IPS DF 6.9 (cell line): ENCODE measurements around the gene NACA.
"Not testable (repeated sequence)": the region's sequence is repeated elsewhere in the genome, so short reads cannot be mapped to it uniquely, and the experiment has no call there.

ENCODE experiments used
- DNase-seq: peaks from one replicate; pipeline ENCODE4 v3.0.0-alpha.2; 2013; ENCODE audit warnings: low read depth, low spot score
- H3K27ac ChIP-seq: one replicate; pipeline ENCODE4 v1.5.1; 2013; ENCODE audit warnings: low read length, control low read depth
- H3K27me3 ChIP-seq: 2 replicates; pipeline ENCODE4 v1.6.1; 2013; ENCODE audit warnings: mild to moderate bottlenecking, low read length; ENCODE audit not compliant: control insufficient read depth, insufficient read depth
- H3K36me3 ChIP-seq: 2 replicates; pipeline ENCODE4 v1.6.1; 2013; ENCODE audit warnings: low read length; ENCODE audit not compliant: control insufficient read depth, insufficient read depth
- H3K4me1 ChIP-seq: 2 replicates; pipeline ENCODE4 v1.6.1; 2013; ENCODE audit warnings: low read length; ENCODE audit not compliant: control insufficient read depth, insufficient read depth
- H3K4me3 ChIP-seq: 2 replicates; pipeline ENCODE4 v1.5.1; 2013; ENCODE audit warnings: mild to moderate bottlenecking, low read length
- H3K9me3 ChIP-seq: 2 replicates; pipeline ENCODE4 v1.6.1; 2013; ENCODE audit warnings: low read length, inconsistent platforms; ENCODE audit not compliant: control insufficient read depth, insufficient read depth
- WGBS: extraction: QIAGEN DNeasy Blood & Tissue Kit; methylation state at CpG from one replicate; pipeline ENCODE4 v1.1.7; 2013; ENCODE audit warnings: mixed read lengths, missing lambda C conversion rate; ENCODE audit not compliant: insufficient read length, insufficient coverage; 5-methylcytosine and 5-hydroxymethylcytosine counted together

The NACA gene

DNA sequence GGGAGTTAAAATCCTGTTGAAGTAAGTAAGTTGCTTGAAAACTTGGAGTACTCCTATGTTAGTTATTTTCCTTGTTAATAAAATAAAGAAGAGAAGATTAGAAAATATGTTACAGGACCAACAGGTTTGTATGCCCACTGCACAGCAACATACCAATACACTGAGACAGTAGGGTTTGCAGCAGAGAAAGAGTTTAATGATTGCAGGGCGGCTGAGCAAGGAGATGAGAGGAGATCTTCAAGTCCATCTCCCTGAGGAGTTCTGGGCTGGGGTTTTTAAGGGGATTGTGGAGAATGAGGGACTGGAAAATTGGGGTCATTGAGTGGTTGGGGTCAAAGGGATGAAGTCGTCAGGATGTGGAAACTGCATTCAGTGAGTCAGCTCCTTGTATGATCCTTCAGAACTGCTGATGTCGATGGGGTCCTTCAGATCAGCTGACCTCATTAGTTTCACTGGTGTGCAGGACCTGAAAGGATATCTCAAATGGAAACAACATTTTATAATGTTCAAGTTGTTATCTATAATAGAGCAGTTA lies 33.7 kb upstream of the NACA start:
- Histone ChIP-seq H3K27ac (no peak overlapping the region), H3K4me1 (no peaks in the 10 kb centered on the region), H3K36me3 (no peaks in the 10 kb centered on the region), H3K9me3 (no peaks in the 10 kb centered on the region), H3K27me3 (no peaks in the 10 kb centered on the region), H3K4me3 (no peak overlapping the region)
- no peak for DNase-seq
- WGBS = no CpG with 5 or more reads among the region's 3 CpGs

DNA sequence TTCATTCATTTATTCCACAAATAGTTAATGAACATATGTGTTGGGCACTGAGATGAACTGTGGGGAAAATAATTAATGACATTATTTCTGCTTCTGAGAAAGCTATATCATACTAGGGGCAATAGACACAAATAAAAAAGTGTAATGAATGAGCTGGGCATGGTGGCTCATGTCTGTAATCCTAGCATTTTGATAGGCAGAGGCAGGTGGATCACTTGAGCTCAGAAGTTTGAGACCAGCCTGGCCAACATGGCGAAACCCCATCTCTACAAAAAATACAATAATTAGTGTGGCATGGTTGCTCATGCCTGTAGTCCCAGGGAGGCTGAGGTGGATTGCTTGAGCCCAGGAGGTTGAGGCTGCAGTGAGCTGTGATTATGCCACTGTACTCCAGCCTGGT lies 32.9 kb upstream of the NACA start:
- H3K27me3 ChIP-seq, H3K27ac ChIP-seq, H3K4me3 ChIP-seq, H3K4me1 ChIP-seq, H3K9me3 ChIP-seq, H3K36me3 ChIP-seq, DNase-seq: not testable (repeated sequence)
- WGBS = no CpG with 5 or more reads among the region's 1 CpG

DNA sequence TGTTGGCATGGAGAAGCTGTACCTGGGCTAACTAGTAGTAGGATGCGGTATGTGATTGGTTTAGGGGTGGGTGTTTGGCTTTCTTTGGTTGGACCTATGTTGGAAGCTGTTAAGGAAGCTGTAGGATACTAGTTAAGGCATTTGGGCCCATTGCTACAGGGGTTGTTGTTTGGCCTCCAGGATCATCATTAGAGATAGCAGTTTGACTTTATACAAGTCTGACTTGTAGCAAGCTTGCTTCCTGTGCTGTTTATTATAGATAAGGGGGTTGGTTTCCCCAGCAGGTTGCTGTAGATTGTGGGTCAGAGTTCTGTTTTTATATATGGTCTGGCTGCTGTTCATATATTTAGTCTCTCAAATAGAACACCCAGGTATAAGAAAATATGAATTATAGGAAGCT lies 28.5 kb upstream of the NACA start:
- no peaks in the 10 kb centered on the region for H3K4me1 ChIP-seq
- no peaks in the 10 kb centered on the region for H3K27me3 ChIP-seq
- no CpG with 5 or more reads among the region's 1 CpG for WGBS
- H3K9me3 ChIP-seq = no peaks in the 10 kb centered on the region
- no peak overlapping the region for H3K27ac ChIP-seq
- no peak overlapping the region for H3K4me3 ChIP-seq
- no peak for DNase-seq
- H3K36me3 ChIP-seq = no peaks in the 10 kb centered on the region; the same call in 1 of the 2 replicates

DNA sequence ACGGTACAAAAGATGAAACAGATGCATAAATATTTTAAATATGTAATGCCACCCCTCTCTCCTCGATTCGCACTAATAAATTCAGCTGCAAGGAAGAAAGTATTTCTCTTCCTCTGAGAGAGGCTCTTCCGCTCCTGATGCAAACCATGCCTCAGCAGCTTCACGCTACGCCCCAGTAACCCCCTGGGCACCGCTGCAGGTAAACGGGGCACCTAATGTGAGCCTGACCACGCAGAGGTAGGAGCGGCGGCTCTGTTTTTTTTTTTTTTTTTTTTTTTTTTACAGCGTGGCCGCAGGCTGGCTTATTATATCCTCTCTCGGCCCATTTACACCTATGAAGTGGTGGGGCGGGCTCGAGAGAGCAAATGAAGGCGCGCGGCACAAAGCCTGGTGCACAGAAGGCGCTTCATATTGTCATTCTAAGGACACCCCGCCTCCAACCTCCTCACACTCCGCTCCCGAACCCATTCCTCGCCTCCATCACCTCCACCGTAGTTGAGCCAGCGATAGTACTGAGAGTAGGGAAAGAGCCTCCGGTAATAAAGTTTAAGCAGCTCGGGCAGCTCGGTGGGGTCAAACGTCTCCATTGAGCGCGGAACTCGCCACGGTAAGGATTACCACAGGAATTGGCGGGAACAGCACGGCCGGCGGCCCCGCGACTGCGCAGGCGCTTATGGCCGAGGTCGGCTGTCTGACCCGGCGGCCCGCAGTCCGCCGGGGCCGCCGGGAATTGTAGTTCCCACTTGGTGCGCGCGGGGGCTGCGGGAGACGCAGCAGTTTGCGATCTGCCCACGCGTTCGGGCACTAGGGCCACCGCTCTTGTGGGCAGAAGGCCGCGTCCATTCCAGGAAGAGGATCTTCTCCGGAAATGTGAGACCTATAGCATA lies 26.9 kb upstream of the NACA start, which contains the start of gene PRIM1:
Gene PRIM1 (minus strand): TSS at position 612 of the 887 bp plus-strand sequence. CDS start 25 bp downstream, at position 587.
- Histone ChIP-seq H3K9me3 (no peaks in the 10 kb centered on the region), H3K27me3 (no peaks in the 10 kb centered on the region), H3K36me3 (peaks cover 2% of the 10 kb centered on the region; the same call in 1 of the 2 replicates), H3K4me1 (no peaks in the 10 kb centered on the region), H3K27ac (no peak within 1 kb of the TSS), H3K4me3 (peak within 1 kb of the TSS; percentile 90; the same call in 1 of the 2 replicates)
- no CpG with 5 or more reads among the region's 64 CpGs for WGBS
- DNase-seq = peak; percentile 55

DNA sequence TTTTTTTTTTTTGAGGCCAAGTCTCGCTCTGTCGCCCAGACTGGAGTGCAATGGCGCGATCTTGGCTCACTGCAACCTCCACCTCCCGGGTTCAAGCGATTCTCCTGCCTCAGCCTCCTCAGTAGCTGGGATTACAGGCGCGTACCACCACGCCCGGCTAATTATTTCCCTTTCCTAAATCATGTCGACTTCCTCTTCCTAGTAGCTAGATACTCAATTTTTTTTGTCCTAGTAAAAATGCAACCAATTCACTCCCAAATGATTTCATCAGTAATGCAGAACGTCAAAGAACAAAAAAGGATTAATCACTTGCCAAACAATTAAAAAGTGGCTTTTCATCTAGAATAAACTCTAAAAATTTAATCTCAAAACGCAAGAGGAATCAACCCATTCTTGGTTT lies 25.5 kb upstream of the NACA start:
- not testable (repeated sequence) for H3K27ac ChIP-seq, H3K4me3 ChIP-seq, DNase-seq, H3K4me1 ChIP-seq, H3K9me3 ChIP-seq, H3K27me3 ChIP-seq, H3K36me3 ChIP-seq
- WGBS = 100% methylated on average over 1 of the region's 13 CpGs

GRCh38 chr12:56749853-56750252 lies 24.8 kb upstream of the NACA start:
- DNase-seq = no peak
- H3K27me3 ChIP-seq = no peaks in the 10 kb centered on the region
- H3K9me3 ChIP-seq = no peaks in the 10 kb centered on the region
- no peak overlapping the region for H3K4me3 ChIP-seq
- no peaks in the 10 kb centered on the region for H3K4me1 ChIP-seq
- H3K36me3 ChIP-seq = peaks cover 9% of the 10 kb centered on the region; the same call in 1 of the 2 replicates
- no peak overlapping the region for H3K27ac ChIP-seq

DNA sequence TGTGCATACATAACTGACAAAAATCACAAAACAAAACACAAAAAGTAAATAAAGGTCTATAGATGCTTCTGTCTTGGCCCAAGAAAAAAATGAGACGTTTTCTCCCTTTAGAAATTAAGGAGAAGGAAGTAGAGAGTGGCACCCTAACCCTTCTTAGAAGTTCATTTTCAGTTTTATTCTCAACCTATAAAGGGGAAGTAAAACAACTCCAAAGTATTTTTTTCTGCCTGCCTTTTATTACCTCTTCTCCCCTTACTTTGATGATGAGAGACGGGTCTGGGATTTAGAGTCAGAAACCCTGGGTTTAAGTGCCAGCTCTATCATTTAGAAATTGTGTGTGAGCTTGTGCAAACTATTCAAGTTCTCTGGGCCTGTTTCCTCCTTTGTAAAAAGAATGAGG lies 24.3 kb upstream of the NACA start:
- no peak for DNase-seq
- no peaks in the 10 kb centered on the region for H3K4me1 ChIP-seq
- H3K4me3 ChIP-seq = no peak overlapping the region
- WGBS = no CpG with 5 or more reads among the region's 2 CpGs
- H3K9me3 ChIP-seq = no peaks in the 10 kb centered on the region
- peaks cover 9% of the 10 kb centered on the region; the same call in 1 of the 2 replicates for H3K36me3 ChIP-seq
- H3K27me3 ChIP-seq = no peaks in the 10 kb centered on the region
- H3K27ac ChIP-seq = no peak overlapping the region

DNA sequence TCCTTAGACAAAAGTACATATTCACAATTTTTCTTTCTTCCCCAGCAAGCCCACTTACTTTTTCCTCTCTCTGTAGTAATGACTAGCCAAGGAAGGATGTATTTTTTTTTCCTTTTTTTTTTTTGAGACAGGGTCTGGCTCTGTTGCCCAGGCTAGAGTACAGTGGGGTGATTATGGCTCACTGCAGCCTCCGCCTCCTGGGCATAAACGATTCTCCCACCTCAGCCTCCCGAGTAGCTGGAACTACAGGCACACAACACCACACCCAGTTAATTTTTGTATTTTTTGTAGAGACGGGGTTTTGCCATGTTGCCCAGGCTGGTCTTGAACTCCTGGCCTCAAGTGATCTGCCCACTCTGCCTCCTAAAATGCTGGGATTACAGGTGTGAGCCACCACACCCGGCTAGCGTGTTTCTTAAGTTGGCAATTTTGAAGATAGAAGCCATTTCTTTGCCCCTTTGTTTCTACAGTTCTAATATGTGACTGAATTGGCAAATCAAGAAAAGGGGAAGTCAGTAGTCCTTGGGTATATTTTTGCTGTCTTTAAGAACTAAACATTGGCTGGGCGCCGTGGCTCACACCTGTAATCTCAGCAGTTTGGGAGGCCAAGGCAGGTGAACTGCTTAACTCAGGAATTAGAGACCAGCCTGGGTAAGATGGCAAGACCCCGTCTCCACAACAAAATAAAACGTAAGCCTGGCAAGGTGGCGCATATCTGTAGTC lies 3.2 kb upstream of the NACA start:
- Histone ChIP-seq H3K9me3 (no peaks in the 10 kb centered on the region), H3K36me3 (peaks cover 3% of the 10 kb centered on the region; the same call in 1 of the 2 replicates), H3K27ac (no peak overlapping the region), H3K4me3 (no peak overlapping the region), H3K4me1 (no peaks in the 10 kb centered on the region), H3K27me3 (no peaks in the 10 kb centered on the region)
- no peak for DNase-seq
- no CpG with 5 or more reads among the region's 11 CpGs for WGBS

- not testable (repeated sequence) for H3K27ac ChIP-seq, H3K4me3 ChIP-seq, DNase-seq, H3K36me3 ChIP-seq, H3K27me3 ChIP-seq, H3K9me3 ChIP-seq, H3K4me1 ChIP-seq
- no CpG with 5 or more reads among the region's 15 CpGs for WGBS
Measured at GRCh38 chr12:56726196-56726675, 1.1 kb upstream of the NACA start.

DNA sequence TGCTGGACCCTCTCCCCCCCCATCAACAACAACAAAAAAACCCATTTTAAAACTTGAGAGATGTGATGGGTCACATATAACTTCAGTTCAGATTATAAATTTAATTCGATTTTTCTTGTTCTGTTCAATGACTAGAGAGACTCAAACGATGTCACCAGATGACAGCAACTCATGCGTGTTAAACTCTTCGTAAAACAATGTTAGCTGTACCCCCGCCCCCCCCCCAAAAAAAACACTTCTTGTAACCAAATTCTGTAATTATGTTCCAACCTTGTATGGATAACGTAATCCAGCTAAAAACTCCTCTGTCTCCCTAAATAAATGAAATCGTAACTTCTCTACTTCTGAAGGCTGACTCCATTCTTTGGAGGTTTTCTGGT lies 614 bp upstream of the NACA start:
- no peak for DNase-seq
- no peak overlapping the region for H3K27ac ChIP-seq
- peak overlapping the region; percentile 87; the same call in 1 of the 2 replicates for H3K4me3 ChIP-seq
- WGBS = no CpG with 5 or more reads among the region's 7 CpGs
- H3K9me3 ChIP-seq = no peaks in the 10 kb centered on the region
- no peaks in the 10 kb centered on the region; the same call in 1 of the 2 replicates for H3K4me1 ChIP-seq
- H3K36me3 ChIP-seq = peaks cover 3% of the 10 kb centered on the region; the same call in 1 of the 2 replicates
- no peaks in the 10 kb centered on the region for H3K27me3 ChIP-seq
